PC-9 (cell line): ENCODE results near the gene THSD7B.

ENCODE experiments used
- EZH2 ChIP-seq: fragments of 200-600 bp; sonication (generic); IDR thresholded peaks from 2 replicates; pipeline ENCODE4 v1.8.0; 2017; ENCODE audit warnings: antibody characterized with exemption, low read depth
- TF ChIP-seq, protein P1 (sequence below): fragments of 200-600 bp; sonication (generic); conservative IDR thresholded peaks from 2 replicates; pipeline ENCODE4 v1.6.1; 2017; ENCODE audit warnings: mixed run types, antibody characterized with exemption, mild to moderate bottlenecking, moderate library complexity

DNA sequence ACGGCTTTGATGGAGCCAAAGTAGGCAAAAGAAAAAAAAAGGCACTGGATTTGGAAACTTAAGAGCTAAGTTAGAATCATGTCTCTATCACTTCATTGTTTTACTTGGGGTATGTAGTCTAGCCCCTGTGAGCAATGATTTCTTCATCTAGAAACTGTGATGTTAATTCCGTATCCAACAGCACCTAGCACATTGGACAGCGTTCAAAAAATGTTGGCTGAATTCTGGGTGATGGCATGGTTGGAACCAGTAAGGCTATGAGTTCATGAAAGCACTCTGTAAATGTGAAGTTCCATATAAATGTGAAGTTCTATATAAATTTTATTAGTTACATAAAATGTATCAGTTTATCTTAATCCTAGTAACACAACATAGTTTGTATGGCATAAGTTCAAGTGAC, 890.5 kb downstream of the THSD7B start:
- TF ChIP-seq, protein P1, sequence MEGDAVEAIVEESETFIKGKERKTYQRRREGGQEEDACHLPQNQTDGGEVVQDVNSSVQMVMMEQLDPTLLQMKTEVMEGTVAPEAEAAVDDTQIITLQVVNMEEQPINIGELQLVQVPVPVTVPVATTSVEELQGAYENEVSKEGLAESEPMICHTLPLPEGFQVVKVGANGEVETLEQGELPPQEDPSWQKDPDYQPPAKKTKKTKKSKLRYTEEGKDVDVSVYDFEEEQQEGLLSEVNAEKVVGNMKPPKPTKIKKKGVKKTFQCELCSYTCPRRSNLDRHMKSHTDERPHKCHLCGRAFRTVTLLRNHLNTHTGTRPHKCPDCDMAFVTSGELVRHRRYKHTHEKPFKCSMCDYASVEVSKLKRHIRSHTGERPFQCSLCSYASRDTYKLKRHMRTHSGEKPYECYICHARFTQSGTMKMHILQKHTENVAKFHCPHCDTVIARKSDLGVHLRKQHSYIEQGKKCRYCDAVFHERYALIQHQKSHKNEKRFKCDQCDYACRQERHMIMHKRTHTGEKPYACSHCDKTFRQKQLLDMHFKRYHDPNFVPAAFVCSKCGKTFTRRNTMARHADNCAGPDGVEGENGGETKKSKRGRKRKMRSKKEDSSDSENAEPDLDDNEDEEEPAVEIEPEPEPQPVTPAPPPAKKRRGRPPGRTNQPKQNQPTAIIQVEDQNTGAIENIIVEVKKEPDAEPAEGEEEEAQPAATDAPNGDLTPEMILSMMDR, result no peak
- TF ChIP-seq EZH2, result no peak
